ENCODE results near the gene NRM.
A peak's percentile ranks its signal among the peaks of the same experiment; 100 is the strongest.

NRM gene

DNA sequence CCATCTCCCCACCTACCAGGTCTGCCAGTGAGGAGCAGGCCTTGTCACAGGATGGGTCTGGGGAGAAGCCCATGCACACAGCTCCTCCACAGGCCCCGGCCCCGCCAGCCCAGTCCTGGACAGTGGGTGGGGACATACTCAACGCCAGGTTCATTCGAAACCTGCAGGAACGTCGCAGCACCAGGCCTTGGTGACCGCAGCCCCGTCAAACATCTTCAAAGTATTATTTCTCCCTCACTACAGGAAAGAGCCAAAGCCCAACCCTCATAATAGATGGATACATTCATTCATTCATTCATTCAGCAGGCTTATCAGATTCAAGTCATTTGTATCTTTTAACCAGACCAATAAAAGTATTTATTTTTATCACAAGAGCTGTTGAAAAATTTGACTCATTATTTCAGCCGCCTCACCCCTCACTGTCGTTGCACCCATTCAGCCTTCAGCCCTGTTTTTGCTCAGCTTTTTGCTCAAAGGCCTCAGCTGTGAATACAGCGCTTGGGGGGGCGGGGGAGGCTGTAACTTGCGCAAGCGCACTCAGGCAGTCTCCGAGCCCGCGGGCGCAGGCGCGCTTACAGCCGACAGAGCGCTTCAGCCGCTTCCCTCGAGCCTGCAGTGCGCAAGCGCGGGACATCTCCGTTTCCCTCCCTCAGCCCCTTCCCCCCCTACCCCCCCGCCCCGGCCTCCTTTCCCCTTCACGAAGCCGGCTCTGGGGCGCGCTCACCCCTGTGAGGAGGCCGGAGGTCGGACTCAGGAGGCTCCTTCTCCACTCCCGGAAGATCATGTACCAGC is 44.1 kb downstream of the NRM start, which contains the start of gene C6orf136:
C6orf136 (plus strand) TSS at position 684 of the 792 bp plus-strand sequence; CDS start at position 783, 99 bp downstream.
- DNase-seq (ENCODE audit: low spot score), result peak; percentile 97
- H3K27ac ChIP-seq, result peak within 1 kb of the TSS; percentile 91
- no peak for TF ChIP-seq CTCF (conservative IDR thresholded peaks at IDR 0.05; ENCODE audit: low read depth)
- CTCF ChIA-PET, result interaction anchor here (0.6 to 1.0 kb wide), 4 partner anchors 10 to 79 kb away, joined by 3 to 5 read pairs (median 4); no protein-coding TSS in a partner anchor
- POLR2A ChIA-PET (ENCODE audit: low non-redundant PET), result interaction anchor here (0.6 to 1.1 kb wide), 4 partner anchors 13 to 300 kb away, joined by 3 to 4 read pairs (median 4); no protein-coding TSS in a partner anchor

DNA sequence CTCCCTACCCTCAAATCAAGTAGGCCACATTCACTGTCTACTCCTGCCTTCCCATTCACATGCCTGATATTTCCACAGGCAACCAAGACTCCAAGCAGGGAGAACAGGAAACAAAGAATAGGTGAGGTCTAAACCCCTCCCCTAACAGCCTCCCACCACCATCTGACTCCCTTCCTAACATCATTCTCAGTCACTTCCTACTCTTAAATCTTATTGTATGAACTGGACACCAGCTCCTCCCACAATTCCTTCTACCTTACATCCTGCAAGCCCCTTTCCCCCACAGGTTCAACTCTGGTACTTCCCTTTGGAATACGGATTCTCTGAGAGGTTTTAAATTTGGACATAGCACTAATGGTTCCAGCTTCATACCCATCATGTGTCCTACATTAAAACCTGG is 44.8 kb downstream of the NRM start:
- DNase-seq (ENCODE audit: low spot score), result no peak
- H3K27ac ChIP-seq, result peak overlapping the region; percentile 91; the same call in 1 of the 2 replicates
- CTCF ChIA-PET, result interaction anchor here (0.6 to 1.0 kb wide), 3 partner anchors 11 to 76 kb away, joined by 3 to 4 read pairs (median 3); no protein-coding TSS in a partner anchor
- POLR2A ChIA-PET (ENCODE audit: low non-redundant PET), result interaction anchor here (1.1 kb wide), 1 partner anchor 32 kb away, joined by 3 read pairs; no protein-coding TSS in a partner anchor
- no peak for TF ChIP-seq CTCF (conservative IDR thresholded peaks at IDR 0.05; ENCODE audit: low read depth)

GRCh38 chr6:30644769-30645168 is 46.0 kb downstream of the NRM start:
- ChIA-PET POLR2A (ENCODE audit: low non-redundant PET) (no interaction called here), CTCF (no interaction called here)
- TF ChIP-seq CTCF (conservative IDR thresholded peaks at IDR 0.05; ENCODE audit: low read depth), result no peak
- no peak overlapping the region for H3K27ac ChIP-seq
- DNase-seq (ENCODE audit: low spot score), result no peak

DNA sequence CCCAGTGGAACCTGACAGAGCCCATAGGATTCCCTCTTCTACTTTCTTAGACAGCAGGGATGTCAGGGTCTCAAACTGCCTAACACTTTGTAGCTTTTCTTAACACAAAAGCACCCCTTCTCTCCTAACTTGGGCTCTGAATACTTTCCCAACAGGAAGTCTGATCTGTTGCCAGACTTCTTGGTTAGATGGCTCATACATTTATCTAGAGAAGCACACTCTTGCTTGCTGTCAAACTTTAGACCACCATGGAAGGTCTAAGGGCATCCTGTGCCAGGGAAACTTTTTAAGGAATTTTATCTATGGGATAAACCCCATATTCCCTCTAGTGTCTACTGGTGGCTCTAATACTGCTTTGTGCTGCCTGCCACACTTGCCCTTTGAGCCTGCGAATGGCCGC is 47.1 kb downstream of the NRM start:
- no peak for DNase-seq (ENCODE audit: low spot score)
- H3K27ac ChIP-seq, result no peak overlapping the region
- CTCF ChIA-PET, result no interaction called here
- no peak for TF ChIP-seq CTCF (conservative IDR thresholded peaks at IDR 0.05; ENCODE audit: low read depth)
- POLR2A ChIA-PET (ENCODE audit: low non-redundant PET), result no interaction called here

DNA sequence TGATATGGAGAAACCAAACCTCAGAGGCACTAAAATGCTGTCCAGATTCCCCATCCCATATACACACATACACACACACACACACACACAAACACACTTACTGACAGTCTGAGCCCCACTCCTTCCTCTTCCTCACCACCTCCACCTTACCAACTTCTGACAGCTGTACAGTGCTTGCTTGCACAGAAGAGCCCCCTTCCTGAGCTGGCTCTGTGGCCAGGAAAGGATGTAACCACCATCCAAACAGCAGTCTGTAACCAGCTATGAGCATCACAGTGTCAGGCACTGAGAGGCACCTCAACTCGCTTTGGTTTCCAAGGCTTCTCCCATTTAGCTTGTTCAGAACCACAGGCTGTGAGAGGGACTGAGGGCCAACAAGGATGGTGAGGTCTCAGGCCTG is 49.7 kb downstream of the NRM start:
- ChIA-PET POLR2A (ENCODE audit: low non-redundant PET) (interaction anchor here (0.6 to 1.2 kb wide), 2 partner anchors 12 to 24 kb away, joined by 3 read pairs; partner anchors contain the start of gene PPP1R10), CTCF (interaction anchor here (0.6 to 0.8 kb wide), 4 partner anchors 15 to 88 kb away, joined by 3 to 4 read pairs (median 4); no protein-coding TSS in a partner anchor)
- TF ChIP-seq CTCF (conservative IDR thresholded peaks at IDR 0.05; ENCODE audit: low read depth), result no peak

DNA sequence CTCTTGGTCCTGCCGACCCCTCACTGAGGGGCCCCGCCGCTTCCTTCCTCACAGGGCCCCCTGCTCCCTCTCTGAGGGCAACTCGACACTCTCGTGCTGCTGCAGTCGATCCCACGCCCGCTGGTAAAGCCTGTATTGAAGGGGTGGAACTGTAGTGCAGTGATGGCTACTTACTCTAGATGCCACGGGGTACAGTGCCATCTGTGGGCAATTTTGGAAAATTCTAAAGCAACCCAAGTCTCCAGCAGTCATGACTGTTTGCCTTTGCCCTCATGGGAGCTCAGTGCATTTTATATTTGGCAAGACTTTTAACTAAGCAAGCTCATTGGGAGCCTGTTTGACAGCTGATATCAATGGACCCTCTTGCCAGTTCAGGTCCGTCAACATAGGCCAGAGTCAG is 50.3 kb downstream of the NRM start:
- POLR2A ChIA-PET (ENCODE audit: low non-redundant PET), result interaction anchor here (1.2 kb wide), 1 partner anchor 12 kb away, joined by 3 read pairs; no protein-coding TSS in a partner anchor
- CTCF ChIA-PET, result interaction anchor here (0.6 to 0.8 kb wide), 2 partner anchors 14 to 89 kb away, joined by 3 to 4 read pairs; no protein-coding TSS in a partner anchor
- no peak for TF ChIP-seq CTCF (conservative IDR thresholded peaks at IDR 0.05; ENCODE audit: low read depth)
- no peak for DNase-seq (ENCODE audit: low spot score)
- H3K27ac ChIP-seq, result no peak overlapping the region

More for the DNA sequence above, 49.7 kb downstream of the NRM start:
- H3K27ac ChIP-seq, result no peak overlapping the region
- no peak for DNase-seq (ENCODE audit: low spot score)
